ENCODE data around the gene AFMID.

AFMID gene

DNA sequence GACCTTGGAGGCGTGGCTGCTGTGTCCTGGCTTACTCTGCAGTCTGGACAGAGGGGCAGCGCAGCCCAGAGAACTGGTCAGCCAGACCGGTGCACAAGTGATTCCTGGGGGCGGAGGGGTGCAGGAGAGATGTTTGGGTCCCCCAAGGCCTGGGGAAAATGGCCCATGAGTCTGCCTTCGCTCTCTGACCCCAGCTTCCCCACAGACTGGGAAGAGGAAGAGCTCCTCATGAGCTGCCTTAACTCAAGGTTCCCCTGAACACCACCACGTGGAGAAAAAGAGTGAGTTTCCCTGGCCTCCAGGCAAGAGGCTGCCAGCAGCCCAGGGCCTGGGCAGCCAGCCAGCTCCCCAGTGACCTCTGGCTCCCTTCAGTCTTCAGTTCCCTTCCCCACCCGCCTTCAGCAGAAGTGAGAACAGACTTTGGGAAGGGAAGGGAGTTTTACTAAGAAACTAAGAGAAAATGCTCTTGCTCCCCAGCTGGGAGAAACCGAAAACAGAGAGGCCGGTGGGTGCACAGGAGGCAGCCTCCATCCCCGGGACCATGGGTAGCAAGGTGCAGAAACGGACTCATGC, 42.9 kb upstream of the AFMID start (continued):
- TF ChIP-seq, protein P1, sequence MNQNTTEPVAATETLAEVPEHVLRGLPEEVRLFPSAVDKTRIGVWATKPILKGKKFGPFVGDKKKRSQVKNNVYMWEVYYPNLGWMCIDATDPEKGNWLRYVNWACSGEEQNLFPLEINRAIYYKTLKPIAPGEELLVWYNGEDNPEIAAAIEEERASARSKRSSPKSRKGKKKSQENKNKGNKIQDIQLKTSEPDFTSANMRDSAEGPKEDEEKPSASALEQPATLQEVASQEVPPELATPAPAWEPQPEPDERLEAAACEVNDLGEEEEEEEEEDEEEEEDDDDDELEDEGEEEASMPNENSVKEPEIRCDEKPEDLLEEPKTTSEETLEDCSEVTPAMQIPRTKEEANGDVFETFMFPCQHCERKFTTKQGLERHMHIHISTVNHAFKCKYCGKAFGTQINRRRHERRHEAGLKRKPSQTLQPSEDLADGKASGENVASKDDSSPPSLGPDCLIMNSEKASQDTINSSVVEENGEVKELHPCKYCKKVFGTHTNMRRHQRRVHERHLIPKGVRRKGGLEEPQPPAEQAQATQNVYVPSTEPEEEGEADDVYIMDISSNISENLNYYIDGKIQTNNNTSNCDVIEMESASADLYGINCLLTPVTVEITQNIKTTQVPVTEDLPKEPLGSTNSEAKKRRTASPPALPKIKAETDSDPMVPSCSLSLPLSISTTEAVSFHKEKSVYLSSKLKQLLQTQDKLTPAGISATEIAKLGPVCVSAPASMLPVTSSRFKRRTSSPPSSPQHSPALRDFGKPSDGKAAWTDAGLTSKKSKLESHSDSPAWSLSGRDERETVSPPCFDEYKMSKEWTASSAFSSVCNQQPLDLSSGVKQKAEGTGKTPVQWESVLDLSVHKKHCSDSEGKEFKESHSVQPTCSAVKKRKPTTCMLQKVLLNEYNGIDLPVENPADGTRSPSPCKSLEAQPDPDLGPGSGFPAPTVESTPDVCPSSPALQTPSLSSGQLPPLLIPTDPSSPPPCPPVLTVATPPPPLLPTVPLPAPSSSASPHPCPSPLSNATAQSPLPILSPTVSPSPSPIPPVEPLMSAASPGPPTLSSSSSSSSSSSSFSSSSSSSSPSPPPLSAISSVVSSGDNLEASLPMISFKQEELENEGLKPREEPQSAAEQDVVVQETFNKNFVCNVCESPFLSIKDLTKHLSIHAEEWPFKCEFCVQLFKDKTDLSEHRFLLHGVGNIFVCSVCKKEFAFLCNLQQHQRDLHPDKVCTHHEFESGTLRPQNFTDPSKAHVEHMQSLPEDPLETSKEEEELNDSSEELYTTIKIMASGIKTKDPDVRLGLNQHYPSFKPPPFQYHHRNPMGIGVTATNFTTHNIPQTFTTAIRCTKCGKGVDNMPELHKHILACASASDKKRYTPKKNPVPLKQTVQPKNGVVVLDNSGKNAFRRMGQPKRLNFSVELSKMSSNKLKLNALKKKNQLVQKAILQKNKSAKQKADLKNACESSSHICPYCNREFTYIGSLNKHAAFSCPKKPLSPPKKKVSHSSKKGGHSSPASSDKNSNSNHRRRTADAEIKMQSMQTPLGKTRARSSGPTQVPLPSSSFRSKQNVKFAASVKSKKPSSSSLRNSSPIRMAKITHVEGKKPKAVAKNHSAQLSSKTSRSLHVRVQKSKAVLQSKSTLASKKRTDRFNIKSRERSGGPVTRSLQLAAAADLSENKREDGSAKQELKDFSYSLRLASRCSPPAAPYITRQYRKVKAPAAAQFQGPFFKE (tag by site-specific recombination; IDR thresholded peaks at IDR 0.05; ENCODE audit: borderline replicate concordance), result no peak
- TF ChIP-seq, protein P2, sequence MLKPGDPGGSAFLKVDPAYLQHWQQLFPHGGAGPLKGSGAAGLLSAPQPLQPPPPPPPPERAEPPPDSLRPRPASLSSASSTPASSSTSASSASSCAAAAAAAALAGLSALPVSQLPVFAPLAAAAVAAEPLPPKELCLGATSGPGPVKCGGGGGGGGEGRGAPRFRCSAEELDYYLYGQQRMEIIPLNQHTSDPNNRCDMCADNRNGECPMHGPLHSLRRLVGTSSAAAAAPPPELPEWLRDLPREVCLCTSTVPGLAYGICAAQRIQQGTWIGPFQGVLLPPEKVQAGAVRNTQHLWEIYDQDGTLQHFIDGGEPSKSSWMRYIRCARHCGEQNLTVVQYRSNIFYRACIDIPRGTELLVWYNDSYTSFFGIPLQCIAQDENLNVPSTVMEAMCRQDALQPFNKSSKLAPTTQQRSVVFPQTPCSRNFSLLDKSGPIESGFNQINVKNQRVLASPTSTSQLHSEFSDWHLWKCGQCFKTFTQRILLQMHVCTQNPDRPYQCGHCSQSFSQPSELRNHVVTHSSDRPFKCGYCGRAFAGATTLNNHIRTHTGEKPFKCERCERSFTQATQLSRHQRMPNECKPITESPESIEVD (tag by site-specific recombination; IDR thresholded peaks at IDR 0.05), result no peak
- TF ChIP-seq ZFP37 (tag by site-specific recombination; IDR thresholded peaks at IDR 0.05) (no peak), ZNF76 (tag by site-specific recombination; IDR thresholded peaks at IDR 0.05; ENCODE audit: borderline replicate concordance, low read depth) (no peak), ZNF394 (tag by site-specific recombination; IDR thresholded peaks at IDR 0.05; ENCODE audit: borderline replicate concordance) (no peak), ZNF561 (tag by site-specific recombination; IDR thresholded peaks at IDR 0.05; ENCODE audit: borderline replicate concordance) (no peak), GFI1B (tag by site-specific recombination; IDR thresholded peaks at IDR 0.05) (no peak), ZNF623 (tag by site-specific recombination; IDR thresholded peaks at IDR 0.05) (no peak), ZBTB48 (tag by site-specific recombination; IDR thresholded peaks at IDR 0.05) (peak; percentile 57), ZNF510 (tag by site-specific recombination; IDR thresholded peaks at IDR 0.05; ENCODE audit: insufficient replicate concordance) (no peak)

DNA sequence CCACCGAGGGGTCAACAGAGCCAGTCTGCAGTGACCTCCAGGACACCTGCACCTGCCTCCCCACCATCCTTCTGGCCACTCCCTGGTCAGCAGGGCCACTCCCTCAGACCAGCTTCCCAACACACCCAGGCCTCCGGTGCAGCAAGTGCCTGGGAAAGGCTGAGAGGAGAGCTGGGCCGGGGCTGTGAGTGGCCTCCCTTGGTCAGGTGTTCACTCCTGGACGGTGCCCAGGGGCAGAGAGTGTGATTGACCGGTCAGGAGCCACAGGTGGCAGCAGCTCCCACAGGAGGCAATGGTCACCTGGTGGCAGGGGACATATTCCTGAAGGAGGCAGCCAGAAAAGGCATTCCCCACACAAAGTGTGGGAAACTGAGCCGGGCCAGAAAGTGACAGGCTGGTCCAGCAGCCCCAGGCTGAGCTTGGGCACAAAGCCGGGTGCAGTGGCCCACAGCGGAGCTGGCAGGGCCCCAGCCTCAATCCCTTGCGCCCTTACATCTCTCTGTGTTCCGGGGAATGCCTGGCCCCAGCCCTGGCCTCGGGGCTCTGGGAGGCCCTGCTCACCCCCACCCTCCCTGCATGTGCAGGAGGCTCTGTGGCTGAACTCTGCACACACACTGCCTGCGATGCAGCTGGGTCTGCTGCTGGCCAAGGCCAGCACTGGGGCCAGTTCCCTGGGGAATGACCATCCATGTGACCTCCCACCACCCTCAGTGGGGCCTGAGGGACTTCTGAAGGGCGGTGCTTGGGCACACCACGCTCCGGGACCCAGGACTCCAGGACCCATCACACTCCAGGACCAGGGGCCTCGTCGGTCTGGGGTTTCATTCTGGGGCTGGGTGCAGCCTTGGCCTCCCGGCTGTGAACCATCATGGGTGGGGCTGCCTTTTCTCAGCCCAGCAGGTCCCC, 42.2 kb upstream of the AFMID start:
- POLR2A ChIA-PET, result interaction anchor here (1.1 to 2.3 kb wide), 5 partner anchors 25 to 42 kb away, joined by 4 to 12 read pairs (median 6); partner anchors contain the start of genes AFMID and TK1

More for the DNA sequence above, 42.2 kb upstream of the AFMID start:
- CTCF ChIA-PET, result interaction anchor here (0.6 to 1.6 kb wide), 8 partner anchors 18 to 827 kb away, joined by 3 to 5 read pairs (median 4); partner anchors contain the start of gene TK1
- no peak overlapping the region for H3K4me3 ChIP-seq (ENCODE audit: low read depth, low read length)
- H3K9me3 ChIP-seq (ENCODE audit: control insufficient read depth, insufficient read depth, low read depth, low read length), result no peaks in the 10 kb centered on the region
- TF ChIP-seq ZNF571 (tag by site-specific recombination; IDR thresholded peaks at IDR 0.05), result no peak
- no peak for TF ChIP-seq ZNF549 (tag by site-specific recombination; IDR thresholded peaks at IDR 0.05)
- TF ChIP-seq ZBTB20 (tag by site-specific recombination; IDR thresholded peaks at IDR 0.05), result no peak
- peak; percentile 90 for TF ChIP-seq SCRT2 (tag by site-specific recombination; IDR thresholded peaks at IDR 0.05)
- no peak for TF ChIP-seq ZNF837 (tag by site-specific recombination; IDR thresholded peaks at IDR 0.05)
- TF ChIP-seq ZSCAN30 (tag by site-specific recombination; IDR thresholded peaks at IDR 0.05), result no peak
- TF ChIP-seq ZBTB17 (tag by site-specific recombination; IDR thresholded peaks at IDR 0.05), result peak; percentile 21; the same call in 1 of the 2 replicates
- TF ChIP-seq, protein P3, sequence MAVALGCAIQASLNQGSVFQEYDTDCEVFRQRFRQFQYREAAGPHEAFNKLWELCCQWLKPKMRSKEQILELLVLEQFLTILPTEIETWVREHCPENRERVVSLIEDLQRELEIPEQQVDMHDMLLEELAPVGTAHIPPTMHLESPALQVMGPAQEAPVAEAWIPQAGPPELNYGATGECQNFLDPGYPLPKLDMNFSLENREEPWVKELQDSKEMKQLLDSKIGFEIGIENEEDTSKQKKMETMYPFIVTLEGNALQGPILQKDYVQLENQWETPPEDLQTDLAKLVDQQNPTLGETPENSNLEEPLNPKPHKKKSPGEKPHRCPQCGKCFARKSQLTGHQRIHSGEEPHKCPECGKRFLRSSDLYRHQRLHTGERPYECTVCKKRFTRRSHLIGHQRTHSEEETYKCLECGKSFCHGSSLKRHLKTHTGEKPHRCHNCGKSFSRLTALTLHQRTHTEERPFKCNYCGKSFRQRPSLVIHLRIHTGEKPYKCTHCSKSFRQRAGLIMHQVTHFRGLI (tag by site-specific recombination; IDR thresholded peaks at IDR 0.05), result no peak
- TF ChIP-seq KLF7 (tag by site-specific recombination; IDR thresholded peaks at IDR 0.05; ENCODE audit: borderline replicate concordance), result no peak
- peak; percentile 12; the same call in 1 of the 2 replicates for TF ChIP-seq ZNF600 (tag by site-specific recombination; IDR thresholded peaks at IDR 0.05)
- no peak for TF ChIP-seq ZNF302 (tag by site-specific recombination; IDR thresholded peaks at IDR 0.05; ENCODE audit: low read depth)
- TF ChIP-seq ZNF23 (tag by site-specific recombination; IDR thresholded peaks at IDR 0.05; ENCODE audit: borderline replicate concordance), result no peak
- no peak for TF ChIP-seq SP3 (tag by site-specific recombination; IDR thresholded peaks at IDR 0.05)
- no peak overlapping the region; the same call in 1 of the 2 replicates for H3K27ac ChIP-seq (ENCODE audit: extremely low read depth, low read depth, low read length)
- peaks cover 4% of the 10 kb centered on the region for H3K4me1 ChIP-seq (ENCODE audit: control insufficient read depth, insufficient read depth, low read length)
- H3K36me3 ChIP-seq (ENCODE audit: control insufficient read depth in 2 of 2, insufficient read depth in 1 of 2, low read length in 2 of 2), result no peaks in the 10 kb centered on the region
